HFF-Myc (cell line): ENCODE data around the gene SCN3A.
A peak's percentile ranks its signal among the peaks of the same experiment; 100 is the strongest.

ENCODE experiments used
- DNase-seq: peaks from one replicate; pipeline ENCODE4 v3.0.0-alpha.2; 2011; ENCODE audit warnings: low read depth; ENCODE audit errors: extremely low read depth
- H3K4me3 ChIP-seq: replicated peaks from 2 replicates; pipeline ENCODE4 v1.5.1; 2011; ENCODE audit warnings: low read depth, mild to moderate bottlenecking, control low read depth, low read length
- TF ChIP-seq, protein P1 (sequence below): IDR thresholded peaks from 2 replicates; pipeline ENCODE4 v1.5.1; 2012; ENCODE audit warnings: mild to moderate bottlenecking, low read depth, low read length, control low read depth; ENCODE audit errors: missing control alignments

The SCN3A gene

DNA sequence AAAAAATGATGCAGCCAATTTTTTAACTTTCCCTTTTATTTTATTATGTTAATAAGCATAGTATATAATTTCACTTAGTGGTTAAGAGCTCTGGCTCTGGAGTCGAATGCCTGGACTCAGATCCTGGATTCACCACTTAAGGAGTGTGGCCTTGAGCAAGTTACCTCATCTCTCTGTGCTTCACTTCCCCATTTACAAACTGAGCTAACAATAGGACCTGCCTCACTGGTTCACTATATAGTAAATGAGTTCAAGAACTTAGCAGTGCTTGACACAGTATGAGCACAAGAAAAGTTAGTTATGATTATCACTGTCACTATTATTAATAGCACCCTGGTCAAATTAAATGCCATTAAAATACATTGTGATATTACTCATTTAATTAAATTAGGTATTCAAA lies 30.6 kb downstream of the SCN3A start:
- TF ChIP-seq, protein P1, sequence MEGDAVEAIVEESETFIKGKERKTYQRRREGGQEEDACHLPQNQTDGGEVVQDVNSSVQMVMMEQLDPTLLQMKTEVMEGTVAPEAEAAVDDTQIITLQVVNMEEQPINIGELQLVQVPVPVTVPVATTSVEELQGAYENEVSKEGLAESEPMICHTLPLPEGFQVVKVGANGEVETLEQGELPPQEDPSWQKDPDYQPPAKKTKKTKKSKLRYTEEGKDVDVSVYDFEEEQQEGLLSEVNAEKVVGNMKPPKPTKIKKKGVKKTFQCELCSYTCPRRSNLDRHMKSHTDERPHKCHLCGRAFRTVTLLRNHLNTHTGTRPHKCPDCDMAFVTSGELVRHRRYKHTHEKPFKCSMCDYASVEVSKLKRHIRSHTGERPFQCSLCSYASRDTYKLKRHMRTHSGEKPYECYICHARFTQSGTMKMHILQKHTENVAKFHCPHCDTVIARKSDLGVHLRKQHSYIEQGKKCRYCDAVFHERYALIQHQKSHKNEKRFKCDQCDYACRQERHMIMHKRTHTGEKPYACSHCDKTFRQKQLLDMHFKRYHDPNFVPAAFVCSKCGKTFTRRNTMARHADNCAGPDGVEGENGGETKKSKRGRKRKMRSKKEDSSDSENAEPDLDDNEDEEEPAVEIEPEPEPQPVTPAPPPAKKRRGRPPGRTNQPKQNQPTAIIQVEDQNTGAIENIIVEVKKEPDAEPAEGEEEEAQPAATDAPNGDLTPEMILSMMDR, result no peak
- DNase-seq, result no peak

DNA sequence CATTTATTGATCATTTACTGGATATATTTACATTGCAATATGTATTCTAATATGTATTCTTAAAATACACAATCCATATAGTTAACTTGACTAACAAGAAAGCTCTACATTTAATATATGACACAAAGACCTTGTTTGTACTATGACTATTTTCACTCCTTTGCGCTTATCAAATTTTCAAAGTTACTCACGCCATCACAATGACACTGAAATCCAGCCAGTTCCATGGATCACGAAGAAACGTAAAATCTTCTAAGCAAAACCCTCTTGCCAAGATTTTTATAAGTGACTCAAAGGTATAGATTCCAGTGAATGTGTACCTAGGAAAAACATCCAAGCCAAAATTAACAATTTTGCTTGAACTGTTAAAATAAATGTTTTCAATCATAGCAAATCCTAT lies 39.6 kb downstream of the SCN3A start:
- DNase-seq, result no peak
- TF ChIP-seq, protein P1, result no peak

More for the DNA sequence above, 30.6 kb downstream of the SCN3A start:
- no peak overlapping the region for H3K4me3 ChIP-seq

DNA sequence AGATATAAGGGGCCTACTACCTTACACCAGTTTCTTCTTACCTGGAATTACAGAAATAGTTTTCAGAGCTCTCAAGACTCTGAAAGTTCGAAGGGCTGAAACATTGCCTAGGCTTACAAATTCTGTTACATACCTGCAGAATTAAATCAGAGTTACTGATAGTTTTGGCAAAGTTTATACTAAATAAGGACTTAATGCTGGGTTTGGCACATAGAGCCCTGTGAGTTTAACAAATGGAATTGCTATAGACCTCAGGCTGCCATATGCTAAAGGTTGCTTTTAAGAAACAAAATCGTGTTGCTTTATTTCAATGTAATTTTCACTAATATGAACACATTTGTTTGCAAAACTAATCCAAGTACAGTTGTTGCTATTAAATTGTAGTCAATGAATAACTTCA lies 40.1 kb downstream of the SCN3A start:
- TF ChIP-seq, protein P1, result no peak
- no peak overlapping the region for H3K4me3 ChIP-seq
- DNase-seq, result no peak

More for the DNA sequence above, 39.6 kb downstream of the SCN3A start:
- H3K4me3 ChIP-seq, result no peak overlapping the region

DNA sequence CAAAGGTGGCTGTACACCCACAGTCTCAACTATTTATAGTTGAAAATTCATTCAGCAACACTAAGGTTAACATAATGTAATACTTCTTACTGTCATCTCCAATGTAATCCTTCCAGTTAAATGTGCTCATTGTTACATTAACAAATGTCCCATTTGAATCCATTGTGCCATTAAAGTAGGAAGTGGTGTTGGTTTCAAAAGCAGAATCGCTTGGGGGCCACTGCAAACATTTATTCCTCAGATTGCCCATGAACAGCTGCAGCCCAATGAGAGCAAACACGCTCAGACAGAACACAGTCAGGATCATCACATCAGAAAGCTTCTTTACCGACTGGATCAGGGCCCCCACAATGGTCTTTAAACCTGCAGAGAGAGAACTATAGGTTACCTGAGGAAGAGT lies 41.4 kb downstream of the SCN3A start:
- no peak for DNase-seq
- no peak overlapping the region for H3K4me3 ChIP-seq
- TF ChIP-seq, protein P1, result no peak

DNA sequence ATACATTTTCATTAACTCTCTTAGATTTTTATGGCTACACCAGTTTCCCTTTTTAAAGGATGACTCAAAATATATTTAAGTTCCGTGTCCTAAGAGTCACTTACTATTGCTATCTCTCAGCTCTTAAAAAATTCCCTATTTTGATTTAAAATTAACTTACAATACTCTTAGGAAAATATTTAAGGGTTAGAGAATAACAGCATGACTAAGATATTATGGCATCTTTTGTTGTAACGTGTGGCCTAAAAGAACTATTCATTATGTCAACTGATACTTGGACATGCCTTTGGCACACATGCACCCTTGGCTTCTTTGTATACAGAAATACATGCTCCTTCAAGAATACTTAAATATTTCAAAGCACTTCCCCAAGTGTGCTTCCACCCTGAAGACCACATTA lies 42.3 kb downstream of the SCN3A start:
- DNase-seq, result peak; percentile 9

DNA sequence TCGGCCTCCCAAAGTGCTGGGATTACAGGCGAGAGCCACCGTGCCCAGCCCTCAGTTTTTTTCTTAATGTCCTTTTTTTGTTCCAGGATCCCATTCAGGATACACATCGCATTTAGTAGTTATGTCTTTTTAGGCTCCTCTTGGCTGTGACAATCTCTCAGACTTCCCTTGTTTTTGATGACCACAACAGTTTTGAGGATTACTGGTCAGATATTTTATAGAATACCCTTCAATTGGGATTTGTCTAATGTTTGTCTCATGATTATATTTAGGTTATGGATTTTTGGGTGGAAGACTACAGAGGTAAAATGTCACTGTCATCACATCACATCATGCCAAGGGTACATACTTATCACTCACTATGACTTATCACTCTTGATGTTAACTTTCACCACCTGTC lies 46.7 kb downstream of the SCN3A start:
- TF ChIP-seq, protein P1, result no peak
- no peak overlapping the region for H3K4me3 ChIP-seq
- no peak for DNase-seq

More for the DNA sequence above, 42.3 kb downstream of the SCN3A start:
- no peak overlapping the region for H3K4me3 ChIP-seq
- TF ChIP-seq, protein P1, result no peak

DNA sequence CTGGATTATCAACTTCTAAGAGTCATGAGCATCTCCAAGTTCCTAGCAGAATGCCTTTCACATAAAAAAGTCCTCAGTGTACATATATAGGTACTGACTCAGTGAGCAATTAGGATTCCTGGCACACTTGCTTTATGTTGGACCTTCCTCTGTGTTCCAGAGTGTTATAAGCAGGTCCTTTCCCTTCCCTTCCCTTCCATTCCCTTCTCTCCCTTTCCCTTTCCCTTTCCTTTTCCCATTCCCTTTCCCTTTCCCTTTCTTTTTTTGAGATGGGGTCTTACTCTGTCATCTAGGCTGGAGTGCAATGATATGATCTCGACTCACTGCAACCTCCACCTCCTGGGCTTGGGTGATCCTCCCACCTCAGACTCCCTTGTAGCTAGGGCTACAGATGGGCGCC lies 48.7 kb downstream of the SCN3A start:
- no peak for DNase-seq
- no peak overlapping the region for H3K4me3 ChIP-seq
- TF ChIP-seq, protein P1, result no peak
